Measurements from ENCODE around the gene CD2.

DNA sequence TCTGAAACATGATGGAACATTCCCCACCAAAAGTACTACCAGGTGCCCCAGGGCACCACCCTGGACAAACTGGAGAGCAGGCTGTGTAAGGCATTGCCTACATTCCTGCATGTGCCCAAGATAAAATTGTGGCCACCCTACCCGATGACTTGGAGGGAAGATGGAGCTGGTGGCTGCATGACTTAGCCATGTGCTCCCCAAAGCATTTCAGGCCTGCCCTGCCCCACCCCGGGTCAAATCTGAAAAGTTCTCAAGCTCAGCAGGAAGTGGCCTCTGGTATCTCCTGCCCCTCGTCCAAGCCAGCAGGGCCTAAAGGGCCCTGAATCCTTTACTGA is 8.5 kb downstream of the CD2 start:
- TF ChIP-seq, protein P1, sequence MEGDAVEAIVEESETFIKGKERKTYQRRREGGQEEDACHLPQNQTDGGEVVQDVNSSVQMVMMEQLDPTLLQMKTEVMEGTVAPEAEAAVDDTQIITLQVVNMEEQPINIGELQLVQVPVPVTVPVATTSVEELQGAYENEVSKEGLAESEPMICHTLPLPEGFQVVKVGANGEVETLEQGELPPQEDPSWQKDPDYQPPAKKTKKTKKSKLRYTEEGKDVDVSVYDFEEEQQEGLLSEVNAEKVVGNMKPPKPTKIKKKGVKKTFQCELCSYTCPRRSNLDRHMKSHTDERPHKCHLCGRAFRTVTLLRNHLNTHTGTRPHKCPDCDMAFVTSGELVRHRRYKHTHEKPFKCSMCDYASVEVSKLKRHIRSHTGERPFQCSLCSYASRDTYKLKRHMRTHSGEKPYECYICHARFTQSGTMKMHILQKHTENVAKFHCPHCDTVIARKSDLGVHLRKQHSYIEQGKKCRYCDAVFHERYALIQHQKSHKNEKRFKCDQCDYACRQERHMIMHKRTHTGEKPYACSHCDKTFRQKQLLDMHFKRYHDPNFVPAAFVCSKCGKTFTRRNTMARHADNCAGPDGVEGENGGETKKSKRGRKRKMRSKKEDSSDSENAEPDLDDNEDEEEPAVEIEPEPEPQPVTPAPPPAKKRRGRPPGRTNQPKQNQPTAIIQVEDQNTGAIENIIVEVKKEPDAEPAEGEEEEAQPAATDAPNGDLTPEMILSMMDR (IDR thresholded peaks at IDR 0.05; ENCODE audit: borderline replicate concordance, extremely low read depth, low read length, poor library complexity, severe bottlenecking) = no peak
- no peak for TF ChIP-seq EZH2 (IDR thresholded peaks at IDR 0.05; ENCODE audit: borderline replicate concordance, low read depth, low read length, severe bottlenecking)
